Mucosa of stomach (tissue), 1 donor: ENCODE data around the gene CEP104.

ENCODE experiments used
- H3K27me3 ChIP-seq: one replicate; pipeline ENCODE4 v1.7.0; 2013; ENCODE audit warnings: mild to moderate bottlenecking, low read length; ENCODE audit not compliant: control insufficient read depth, insufficient read depth
- H3K36me3 ChIP-seq: one replicate; pipeline ENCODE4 v1.7.0; 2013; ENCODE audit warnings: low read length; ENCODE audit not compliant: control insufficient read depth, insufficient read depth
- H3K4me1 ChIP-seq: one replicate; pipeline ENCODE4 v1.7.0; 2013; ENCODE audit warnings: mild to moderate bottlenecking, low read length; ENCODE audit not compliant: control insufficient read depth, insufficient read depth
- H3K4me3 ChIP-seq: one replicate; pipeline ENCODE4 v1.7.0; 2013; ENCODE audit warnings: low read length
- H3K9ac ChIP-seq: one replicate; pipeline ENCODE4 v1.7.0; 2013; ENCODE audit warnings: mild to moderate bottlenecking, low read length, moderate library complexity
- H3K9me3 ChIP-seq: one replicate; pipeline ENCODE4 v1.7.0; 2013; ENCODE audit warnings: mild to moderate bottlenecking, low read length, moderate library complexity; ENCODE audit not compliant: control insufficient read depth
- donor health status: Pancreatic carcinoma.

CEP104 gene

DNA sequence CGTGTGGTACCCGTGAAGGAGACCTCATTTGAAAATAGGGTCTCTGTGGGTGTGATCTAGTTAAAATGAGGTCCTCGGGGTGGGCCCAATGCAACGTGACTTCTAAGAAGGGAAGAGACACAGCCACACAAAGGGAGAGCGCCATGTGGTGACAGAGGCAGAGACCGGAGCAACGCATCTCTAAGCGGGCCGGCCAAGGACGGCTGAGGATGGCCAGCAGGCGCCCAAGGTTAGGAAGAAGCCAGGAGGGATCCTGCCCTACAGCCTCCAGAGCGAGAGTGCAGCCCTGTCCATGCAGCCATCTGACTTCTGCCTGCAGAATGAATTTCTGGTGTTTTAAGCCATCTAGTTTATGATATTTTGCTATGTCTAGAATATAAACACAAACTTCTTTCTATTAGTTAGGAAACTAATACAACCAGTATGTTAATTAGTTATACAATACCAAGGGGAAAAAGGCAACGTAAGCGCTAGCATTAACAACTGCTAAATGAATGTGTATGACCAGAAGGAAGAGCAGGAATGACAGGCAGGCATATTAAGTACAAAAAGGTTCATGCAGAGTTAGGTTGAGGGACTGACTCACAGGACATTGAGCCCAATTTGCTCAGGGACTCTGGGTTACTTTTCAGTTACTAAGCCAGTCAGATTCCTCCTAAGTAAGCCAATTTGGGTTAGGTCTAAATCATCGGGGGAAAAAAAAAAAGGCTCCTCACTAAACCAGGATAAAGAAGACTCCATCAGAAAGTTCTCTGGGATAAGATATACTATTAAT, 4.1 kb downstream of the CEP104 start:
- Histone ChIP-seq H3K4me3 (no peak overlapping the region), H3K36me3 (peaks cover 12% of the 10 kb centered on the region), H3K4me1 (peaks cover 11% of the 10 kb centered on the region), H3K9ac (no peak overlapping the region), H3K9me3 (no peaks in the 10 kb centered on the region), H3K27me3 (no peaks in the 10 kb centered on the region)

DNA sequence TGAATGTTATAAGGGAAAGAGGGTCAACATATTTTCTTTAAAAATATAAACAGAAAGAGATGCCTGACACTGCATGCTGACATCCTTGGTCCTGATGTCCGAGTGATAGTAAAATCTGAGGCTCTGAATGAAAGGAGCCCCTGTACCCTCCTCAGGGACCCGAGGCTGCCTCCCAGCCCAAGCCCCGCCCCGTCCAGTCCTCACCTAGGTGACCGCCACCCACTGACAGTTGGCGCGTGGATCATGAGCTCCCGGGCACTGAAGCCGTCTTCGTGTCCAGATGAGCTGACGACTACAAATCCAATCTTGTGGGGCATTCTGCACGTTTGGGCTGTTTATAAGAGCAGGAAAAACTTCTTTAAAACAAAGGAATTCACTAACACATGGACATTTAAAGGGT, 4.9 kb downstream of the CEP104 start:
- H3K4me3 ChIP-seq: no peak overlapping the region
- no peaks in the 10 kb centered on the region for H3K9me3 ChIP-seq
- peaks cover 12% of the 10 kb centered on the region for H3K36me3 ChIP-seq
- peaks cover 8% of the 10 kb centered on the region for H3K4me1 ChIP-seq
- H3K9ac ChIP-seq: no peak overlapping the region
- H3K27me3 ChIP-seq: no peaks in the 10 kb centered on the region

DNA sequence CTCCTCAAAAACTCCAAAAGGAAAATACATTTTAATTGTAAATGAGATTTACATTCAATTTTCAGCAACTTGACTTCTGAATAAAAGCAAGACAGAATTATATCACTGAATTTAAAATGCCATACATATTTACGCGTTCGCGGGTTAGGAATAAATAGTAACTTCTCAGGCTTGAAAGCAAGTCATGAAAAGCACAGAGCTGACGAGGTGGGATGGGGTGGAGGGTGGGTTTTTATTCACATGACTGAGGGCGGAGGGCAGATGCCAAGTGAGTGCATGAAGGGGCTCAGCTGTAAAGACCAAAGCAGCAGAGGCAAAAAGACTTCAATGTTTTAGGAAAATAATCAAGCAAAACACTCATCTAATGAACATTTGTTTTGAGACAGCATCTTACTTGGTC, 5.7 kb downstream of the CEP104 start:
- Histone ChIP-seq H3K4me1 (peaks cover 8% of the 10 kb centered on the region), H3K36me3 (peaks cover 12% of the 10 kb centered on the region), H3K9ac (no peak overlapping the region)

DNA sequence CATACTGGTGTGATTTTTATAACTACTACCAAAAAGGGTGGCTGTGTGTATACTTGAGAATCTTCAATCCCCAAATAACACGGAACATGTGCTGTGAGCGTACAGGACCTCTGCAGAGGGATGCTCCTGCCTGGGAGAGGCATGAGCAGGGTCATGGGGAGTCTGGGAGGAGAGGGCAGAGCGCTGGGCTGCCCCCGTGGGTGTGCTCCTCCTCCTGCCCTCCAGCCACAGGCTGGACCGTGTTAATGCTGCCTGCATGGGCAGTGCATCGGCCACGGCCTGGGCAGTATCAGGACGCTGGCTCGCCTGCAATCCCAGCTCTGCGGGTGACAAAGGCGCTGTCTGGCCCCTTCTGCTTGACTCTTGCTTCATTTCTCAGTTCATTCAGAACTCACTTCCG, 6.2 kb downstream of the CEP104 start:
- no peaks in the 10 kb centered on the region for H3K27me3 ChIP-seq
- no peaks in the 10 kb centered on the region for H3K9me3 ChIP-seq
- peaks cover 5% of the 10 kb centered on the region for H3K4me1 ChIP-seq
- H3K4me3 ChIP-seq: no peak overlapping the region
- H3K9ac ChIP-seq: no peak overlapping the region
- peaks cover 12% of the 10 kb centered on the region for H3K36me3 ChIP-seq

More for the DNA sequence above, 5.7 kb downstream of the CEP104 start:
- H3K27me3 ChIP-seq: no peaks in the 10 kb centered on the region
- no peaks in the 10 kb centered on the region for H3K9me3 ChIP-seq
- no peak overlapping the region for H3K4me3 ChIP-seq

DNA sequence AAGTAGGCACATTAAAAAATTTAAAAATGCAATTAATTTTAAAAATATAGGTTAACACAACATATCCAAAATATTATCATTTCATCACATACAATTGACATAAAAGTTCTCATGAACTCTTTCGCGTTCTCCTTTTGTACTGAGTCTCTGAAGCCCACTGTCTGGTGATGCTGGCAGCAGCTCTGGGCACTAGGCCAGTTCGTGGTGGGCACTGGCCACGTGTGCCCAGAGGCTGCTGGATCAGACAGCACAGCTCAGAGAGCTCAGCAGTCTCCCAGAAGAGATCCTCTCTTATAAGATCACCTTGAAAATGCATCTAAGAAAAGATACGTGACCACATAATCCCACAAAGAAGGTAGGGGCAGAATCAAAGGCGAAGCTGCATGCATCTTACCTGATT, 9.9 kb downstream of the CEP104 start:
- H3K36me3 ChIP-seq: peaks cover 12% of the 10 kb centered on the region

DNA sequence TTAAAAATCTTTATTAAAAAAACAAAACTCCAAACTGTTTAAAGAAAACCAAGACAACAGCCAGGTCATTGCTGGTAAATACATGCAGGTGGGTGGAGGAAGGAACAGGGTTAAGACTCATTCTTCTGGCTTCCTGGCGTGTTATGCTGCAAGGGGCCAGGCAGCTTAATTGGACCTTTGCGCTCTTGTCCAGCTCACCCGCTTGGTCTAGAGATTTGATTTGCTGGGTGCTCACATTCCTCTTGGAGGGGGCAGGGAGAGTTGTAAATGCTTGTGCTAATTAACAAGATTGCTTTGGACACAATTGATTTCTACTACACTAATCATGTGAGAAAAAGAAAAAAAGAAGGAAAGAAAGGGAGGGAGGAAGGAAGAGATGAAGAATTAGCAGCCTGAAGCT, 10.5 kb downstream of the CEP104 start:
- H3K4me3 ChIP-seq: no peak overlapping the region
- H3K4me1 ChIP-seq: no peaks in the 10 kb centered on the region
- H3K9ac ChIP-seq: no peak overlapping the region
- peaks cover 9% of the 10 kb centered on the region for H3K36me3 ChIP-seq
- H3K27me3 ChIP-seq: no peaks in the 10 kb centered on the region
- no peaks in the 10 kb centered on the region for H3K9me3 ChIP-seq

More for the DNA sequence above, 9.9 kb downstream of the CEP104 start:
- H3K4me1 ChIP-seq: no peaks in the 10 kb centered on the region
- H3K9me3 ChIP-seq: no peaks in the 10 kb centered on the region
- H3K4me3 ChIP-seq: no peak overlapping the region
- no peaks in the 10 kb centered on the region for H3K27me3 ChIP-seq
- no peak overlapping the region for H3K9ac ChIP-seq

DNA sequence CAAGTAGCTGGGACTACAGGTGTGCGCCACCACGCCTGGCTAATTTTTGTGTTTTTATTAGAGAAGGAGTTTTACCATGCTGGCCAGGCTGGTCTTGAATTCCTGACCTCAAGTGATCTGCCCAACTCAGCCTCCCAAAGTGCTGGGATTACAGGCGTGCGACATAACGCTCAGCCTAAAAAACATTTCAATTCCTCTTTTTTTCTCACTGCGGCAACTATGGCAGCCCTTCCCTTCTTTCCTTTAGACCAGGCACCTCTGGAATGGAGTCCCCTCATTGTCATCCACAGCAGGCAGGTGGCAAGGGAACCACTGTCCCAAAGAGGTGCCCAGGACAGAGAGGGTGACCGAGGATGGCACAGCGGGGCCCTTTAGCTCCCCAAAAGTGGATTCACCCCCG, 14.1 kb downstream of the CEP104 start:
- Histone ChIP-seq H3K4me1 (no peaks in the 10 kb centered on the region), H3K4me3 (no peak overlapping the region), H3K9me3 (no peaks in the 10 kb centered on the region), H3K27me3 (no peaks in the 10 kb centered on the region), H3K36me3 (peaks cover 8% of the 10 kb centered on the region), H3K9ac (no peak overlapping the region)

DNA sequence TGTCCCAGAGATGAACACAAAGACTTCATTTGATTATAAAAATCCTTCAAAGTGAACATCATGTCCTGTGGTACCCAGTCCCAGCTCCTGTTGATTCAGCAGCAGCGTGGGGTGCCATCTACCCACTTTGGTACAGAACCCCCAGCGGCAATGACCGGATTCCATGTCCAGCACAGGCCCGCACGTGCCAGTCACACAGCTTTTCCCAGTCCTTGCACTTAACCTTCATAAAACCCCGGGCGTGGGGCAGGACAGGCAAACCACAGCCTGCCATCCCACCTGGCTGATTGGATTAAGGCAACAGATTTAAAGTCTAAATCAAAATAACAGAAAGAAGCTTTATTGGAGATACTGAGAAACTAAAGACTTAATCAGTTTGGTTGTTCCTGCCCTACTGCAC, 15.5 kb downstream of the CEP104 start:
- H3K9me3 ChIP-seq: no peaks in the 10 kb centered on the region
- H3K36me3 ChIP-seq: peaks cover 13% of the 10 kb centered on the region
- H3K27me3 ChIP-seq: no peaks in the 10 kb centered on the region

DNA sequence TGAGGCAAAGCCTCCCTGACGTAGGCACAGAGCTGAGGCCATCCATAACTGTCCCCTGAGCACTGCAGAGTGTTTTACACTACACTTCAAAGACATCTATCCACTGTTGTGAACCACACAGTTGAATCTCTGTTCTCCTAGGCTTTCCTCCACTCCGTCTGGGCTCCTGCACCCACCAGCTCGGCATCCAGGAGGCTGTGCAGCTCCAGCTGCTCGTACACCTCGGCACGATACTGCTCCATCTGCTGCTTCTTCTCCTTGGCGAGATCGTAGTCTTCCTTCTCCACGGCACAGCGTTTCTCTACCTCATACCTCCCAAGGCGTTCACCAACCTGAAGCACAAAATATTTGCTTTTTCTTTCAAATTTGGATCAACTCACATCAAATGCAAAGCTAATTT, 18.2 kb downstream of the CEP104 start:
- no peak overlapping the region for H3K9ac ChIP-seq
- no peaks in the 10 kb centered on the region for H3K4me1 ChIP-seq
- no peak overlapping the region for H3K4me3 ChIP-seq
- H3K27me3 ChIP-seq: no peaks in the 10 kb centered on the region
- H3K9me3 ChIP-seq: no peaks in the 10 kb centered on the region
- peaks cover 13% of the 10 kb centered on the region for H3K36me3 ChIP-seq

More for the DNA sequence above, 15.5 kb downstream of the CEP104 start:
- no peak overlapping the region for H3K9ac ChIP-seq
- H3K4me1 ChIP-seq: no peaks in the 10 kb centered on the region
- no peak overlapping the region for H3K4me3 ChIP-seq

DNA sequence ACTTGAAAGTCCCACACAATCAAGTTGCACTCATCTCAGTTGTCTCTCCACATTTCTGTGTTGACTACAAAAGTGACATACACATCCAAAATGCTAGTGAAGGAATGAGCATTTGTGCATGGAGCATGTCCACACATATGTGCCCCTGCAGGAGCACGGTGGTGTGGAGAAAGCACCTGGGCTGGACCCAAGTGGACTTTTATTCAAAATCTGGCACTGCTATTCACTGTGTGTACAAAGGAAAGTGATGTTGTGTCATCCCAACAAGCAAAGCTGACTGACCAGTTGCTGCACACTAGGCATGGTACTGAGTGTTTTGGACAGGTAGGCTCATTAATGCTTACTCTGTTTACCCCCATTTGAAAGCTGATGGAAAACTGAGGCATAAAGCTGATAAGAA, 19.3 kb downstream of the CEP104 start:
- Histone ChIP-seq H3K9me3 (no peaks in the 10 kb centered on the region), H3K36me3 (peaks cover 13% of the 10 kb centered on the region), H3K27me3 (no peaks in the 10 kb centered on the region), H3K9ac (no peak overlapping the region), H3K4me3 (no peak overlapping the region), H3K4me1 (no peaks in the 10 kb centered on the region)

DNA sequence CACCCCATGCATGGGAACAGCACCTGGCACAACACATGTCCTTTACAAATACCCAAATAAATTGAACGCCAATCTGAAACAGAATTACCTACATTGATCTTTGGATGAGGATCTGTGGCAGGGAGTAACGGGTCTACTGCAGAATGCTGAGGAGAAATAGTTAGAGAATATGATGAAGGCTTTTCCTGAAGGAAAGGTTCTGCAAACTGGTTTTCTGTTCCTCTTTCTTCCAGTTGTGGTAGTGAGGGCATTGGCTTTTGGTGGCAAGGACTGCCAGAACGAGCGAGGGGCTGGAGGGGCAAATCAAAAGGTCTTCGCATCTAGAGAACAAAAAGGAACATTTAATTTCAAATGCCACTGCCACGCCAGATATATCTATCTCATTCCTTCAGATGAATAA, 19.8 kb downstream of the CEP104 start:
- no peaks in the 10 kb centered on the region for H3K4me1 ChIP-seq
- no peak overlapping the region for H3K9ac ChIP-seq
- no peaks in the 10 kb centered on the region for H3K27me3 ChIP-seq
- no peak overlapping the region for H3K4me3 ChIP-seq
- peaks cover 13% of the 10 kb centered on the region for H3K36me3 ChIP-seq
- no peaks in the 10 kb centered on the region for H3K9me3 ChIP-seq

DNA sequence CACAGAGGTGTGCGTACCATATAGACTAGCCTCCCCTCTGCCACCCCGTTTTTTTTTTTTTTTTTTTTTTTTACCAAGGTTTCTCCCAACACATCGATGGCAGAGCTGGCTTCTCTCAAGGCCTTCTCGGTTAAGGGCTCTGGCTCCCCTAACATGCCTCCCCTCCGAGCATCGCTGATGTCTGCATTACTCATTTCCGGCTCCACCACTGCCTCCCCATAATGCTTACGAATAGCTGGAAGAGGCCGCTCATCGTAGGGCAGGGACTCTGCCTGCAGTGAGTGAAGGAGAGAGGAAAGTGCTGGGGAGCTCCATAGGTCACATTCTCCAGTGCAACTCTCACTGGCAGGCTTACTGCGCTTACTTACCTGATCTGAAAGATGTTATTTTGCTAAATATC, 20.6 kb downstream of the CEP104 start:
- Histone ChIP-seq H3K4me1 (no peaks in the 10 kb centered on the region), H3K9ac (no peak overlapping the region), H3K27me3 (no peaks in the 10 kb centered on the region), H3K9me3 (no peaks in the 10 kb centered on the region), H3K36me3 (peaks cover 13% of the 10 kb centered on the region), H3K4me3 (no peak overlapping the region)

DNA sequence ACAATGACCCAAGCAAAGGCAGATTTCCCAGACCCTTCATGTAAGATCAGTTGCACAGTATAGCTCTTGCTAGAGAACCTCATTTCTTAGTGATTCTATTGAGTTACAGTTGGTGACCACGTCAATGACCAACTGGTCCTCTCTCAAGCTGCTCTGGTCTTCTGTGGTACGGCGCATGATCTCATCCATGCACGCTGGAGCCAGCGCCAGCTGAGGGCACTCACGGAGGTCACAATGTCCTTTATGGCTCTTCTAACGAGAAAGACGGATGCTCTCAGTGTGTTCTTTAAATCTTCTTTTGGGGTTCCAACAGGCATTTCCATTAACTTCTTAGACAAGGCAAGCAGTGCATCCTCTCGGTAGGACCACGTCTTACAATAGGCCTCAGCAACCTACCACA, 22.3 kb downstream of the CEP104 start:
- Histone ChIP-seq H3K9ac (no peak overlapping the region), H3K4me3 (no peak overlapping the region), H3K9me3 (no peaks in the 10 kb centered on the region), H3K27me3 (no peaks in the 10 kb centered on the region), H3K36me3 (peaks cover 13% of the 10 kb centered on the region), H3K4me1 (no peaks in the 10 kb centered on the region)
